ENCODE measurements around the gene DCAF8L2. TPM values are rescaled to one million over a fixed set of nuclear protein-coding genes. Genes with fewer than 3 reads are reported as not detected.
"Not testable (repeated sequence)": the region's sequence is repeated elsewhere in the genome, so short reads cannot be mapped to it uniquely, and the experiment has no call there.

Gene DCAF8L2
- total RNA-seq, 1 experiment from 2014 or later: not detected

GRCh38 chrX:27740933-27741332, 150.8 kb downstream of the DCAF8L2 start:
- Histone ChIP-seq H3K27me3 (replicated peaks; ENCODE audit: control insufficient read depth, insufficient read depth, low read length) (no peaks in the 10 kb centered on the region), H3K9me3 (no peaks in the 10 kb centered on the region), H3K4me3 (ENCODE audit: low read depth, low read length) (no peak overlapping the region), H3K4me1 (no peaks in the 10 kb centered on the region), H3K36me3 (ENCODE audit: control insufficient read depth, insufficient read depth, low read length) (no peaks in the 10 kb centered on the region)
- no peak for DNase-seq
- ChIA-PET CTCF (no interaction called here), POLR2A (no interaction called here)
- peaks cover 4% of the 10 kb centered on the region for H3K27me3 Mint-ChIP-seq (ENCODE audit: insufficient read depth, unreplicated experiment)
- H3K36me3 Mint-ChIP-seq (ENCODE audit: insufficient read depth, unreplicated experiment): no peaks in the 10 kb centered on the region
- TF ChIP-seq, protein P1, sequence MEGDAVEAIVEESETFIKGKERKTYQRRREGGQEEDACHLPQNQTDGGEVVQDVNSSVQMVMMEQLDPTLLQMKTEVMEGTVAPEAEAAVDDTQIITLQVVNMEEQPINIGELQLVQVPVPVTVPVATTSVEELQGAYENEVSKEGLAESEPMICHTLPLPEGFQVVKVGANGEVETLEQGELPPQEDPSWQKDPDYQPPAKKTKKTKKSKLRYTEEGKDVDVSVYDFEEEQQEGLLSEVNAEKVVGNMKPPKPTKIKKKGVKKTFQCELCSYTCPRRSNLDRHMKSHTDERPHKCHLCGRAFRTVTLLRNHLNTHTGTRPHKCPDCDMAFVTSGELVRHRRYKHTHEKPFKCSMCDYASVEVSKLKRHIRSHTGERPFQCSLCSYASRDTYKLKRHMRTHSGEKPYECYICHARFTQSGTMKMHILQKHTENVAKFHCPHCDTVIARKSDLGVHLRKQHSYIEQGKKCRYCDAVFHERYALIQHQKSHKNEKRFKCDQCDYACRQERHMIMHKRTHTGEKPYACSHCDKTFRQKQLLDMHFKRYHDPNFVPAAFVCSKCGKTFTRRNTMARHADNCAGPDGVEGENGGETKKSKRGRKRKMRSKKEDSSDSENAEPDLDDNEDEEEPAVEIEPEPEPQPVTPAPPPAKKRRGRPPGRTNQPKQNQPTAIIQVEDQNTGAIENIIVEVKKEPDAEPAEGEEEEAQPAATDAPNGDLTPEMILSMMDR (IDR thresholded peaks at IDR 0.05; ENCODE audit: insufficient read depth in 1 of 2, low read depth in 1 of 2, low read length in 1 of 2, severe bottlenecking in 1 of 2, unreplicated experiment in 1 of 2): no peak
- H3K9me3 Mint-ChIP-seq (ENCODE audit: unreplicated experiment): no peaks in the 10 kb centered on the region
- no peaks in the 10 kb centered on the region for H3K4me1 Mint-ChIP-seq (ENCODE audit: low read depth, unreplicated experiment)
- no TSS peak for BruUV-seq (replicated peaks)
- no peak overlapping the region for H3K27ac Mint-ChIP-seq (ENCODE audit: unreplicated experiment)
- intact Hi-C loops (cut with micrococcal nuclease; ENCODE audit: unreplicated experiment): no loop called here
- H3K4me3 Mint-ChIP-seq (ENCODE audit: unreplicated experiment): no peak overlapping the region

DNA sequence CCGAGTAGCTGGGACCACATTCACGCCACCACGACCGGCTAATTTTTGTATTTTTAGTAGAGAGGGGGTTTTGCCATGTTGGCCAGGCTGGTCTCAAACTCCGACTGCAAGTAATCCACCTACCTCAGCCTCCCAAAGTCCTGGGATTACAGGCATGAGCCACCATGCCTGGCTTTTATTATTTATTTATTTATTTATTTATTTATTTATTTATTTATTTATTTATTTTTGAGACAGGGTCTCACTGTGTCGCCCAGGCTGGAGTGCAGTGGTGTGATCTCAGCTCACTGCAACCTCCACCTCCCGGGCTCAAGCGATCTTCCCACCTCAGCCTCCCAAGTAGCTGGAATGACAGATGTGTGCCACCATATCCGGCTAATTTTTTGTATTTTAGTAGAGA, 153.4 kb downstream of the DCAF8L2 start:
- H3K4me1 ChIP-seq; H3K4me1 Mint-ChIP-seq (ENCODE audit: low read depth, unreplicated experiment); CTCF ChIA-PET; DNase-seq; H3K4me3 ChIP-seq (ENCODE audit: low read depth, low read length); H3K36me3 ChIP-seq (ENCODE audit: control insufficient read depth, insufficient read depth, low read length); H3K9me3 Mint-ChIP-seq (ENCODE audit: unreplicated experiment); intact Hi-C loops (cut with micrococcal nuclease; ENCODE audit: unreplicated experiment); H3K27ac Mint-ChIP-seq (ENCODE audit: unreplicated experiment); H3K36me3 Mint-ChIP-seq (ENCODE audit: insufficient read depth, unreplicated experiment); BruUV-seq (replicated peaks); H3K4me3 Mint-ChIP-seq (ENCODE audit: unreplicated experiment); POLR2A ChIA-PET; H3K27me3 ChIP-seq (replicated peaks; ENCODE audit: control insufficient read depth, insufficient read depth, low read length); H3K9me3 ChIP-seq; H3K27me3 Mint-ChIP-seq (ENCODE audit: insufficient read depth, unreplicated experiment): not testable (repeated sequence)

GRCh38 chrX:27746516-27746915, 156.4 kb downstream of the DCAF8L2 start:
- H3K27ac Mint-ChIP-seq (ENCODE audit: unreplicated experiment): no peak overlapping the region
- intact Hi-C loops (cut with micrococcal nuclease; ENCODE audit: unreplicated experiment): no loop called here
- TF ChIP-seq, protein P1 (IDR thresholded peaks at IDR 0.05; ENCODE audit: insufficient read depth in 1 of 2, low read depth in 1 of 2, low read length in 1 of 2, severe bottlenecking in 1 of 2, unreplicated experiment in 1 of 2): no peak
- BruUV-seq (replicated peaks): no TSS peak
- no peaks in the 10 kb centered on the region for H3K27me3 Mint-ChIP-seq (ENCODE audit: insufficient read depth, unreplicated experiment)
- POLR2A ChIA-PET: no interaction called here
- no peak for DNase-seq
- no peaks in the 10 kb centered on the region for H3K4me1 Mint-ChIP-seq (ENCODE audit: low read depth, unreplicated experiment)
- no peaks in the 10 kb centered on the region for H3K4me1 ChIP-seq
- no peak overlapping the region for H3K4me3 ChIP-seq (ENCODE audit: low read depth, low read length)
- H3K36me3 Mint-ChIP-seq (ENCODE audit: insufficient read depth, unreplicated experiment): no peaks in the 10 kb centered on the region
- H3K36me3 ChIP-seq (ENCODE audit: control insufficient read depth, insufficient read depth, low read length): no peaks in the 10 kb centered on the region
- H3K27me3 ChIP-seq (replicated peaks; ENCODE audit: control insufficient read depth, insufficient read depth, low read length): no peaks in the 10 kb centered on the region
- CTCF ChIA-PET: no interaction called here
- H3K4me3 Mint-ChIP-seq (ENCODE audit: unreplicated experiment): no peak overlapping the region
- no peaks in the 10 kb centered on the region for H3K9me3 ChIP-seq
- no peaks in the 10 kb centered on the region for H3K9me3 Mint-ChIP-seq (ENCODE audit: unreplicated experiment)

GRCh38 chrX:27750298-27750697, 160.2 kb downstream of the DCAF8L2 start:
- intact Hi-C loops (cut with micrococcal nuclease; ENCODE audit: unreplicated experiment); H3K27me3 Mint-ChIP-seq (ENCODE audit: insufficient read depth, unreplicated experiment); BruUV-seq (replicated peaks); H3K4me1 Mint-ChIP-seq (ENCODE audit: low read depth, unreplicated experiment); CTCF ChIA-PET; H3K4me3 Mint-ChIP-seq (ENCODE audit: unreplicated experiment); H3K27ac Mint-ChIP-seq (ENCODE audit: unreplicated experiment); H3K4me1 ChIP-seq; H3K36me3 ChIP-seq (ENCODE audit: control insufficient read depth, insufficient read depth, low read length); H3K27me3 ChIP-seq (replicated peaks; ENCODE audit: control insufficient read depth, insufficient read depth, low read length); POLR2A ChIA-PET; H3K36me3 Mint-ChIP-seq (ENCODE audit: insufficient read depth, unreplicated experiment); DNase-seq; H3K4me3 ChIP-seq (ENCODE audit: low read depth, low read length); H3K9me3 ChIP-seq; H3K9me3 Mint-ChIP-seq (ENCODE audit: unreplicated experiment): not testable (repeated sequence)

All from Caco-2 (cell line).